ENCODE data around the gene HSPB2. TPM values are rescaled to one million over a fixed set of nuclear protein-coding genes. Genes with fewer than 3 reads are reported as not detected.

HSPB2 gene
- polyA plus RNA-seq, 1 experiment: 0.41 TPM

DNA sequence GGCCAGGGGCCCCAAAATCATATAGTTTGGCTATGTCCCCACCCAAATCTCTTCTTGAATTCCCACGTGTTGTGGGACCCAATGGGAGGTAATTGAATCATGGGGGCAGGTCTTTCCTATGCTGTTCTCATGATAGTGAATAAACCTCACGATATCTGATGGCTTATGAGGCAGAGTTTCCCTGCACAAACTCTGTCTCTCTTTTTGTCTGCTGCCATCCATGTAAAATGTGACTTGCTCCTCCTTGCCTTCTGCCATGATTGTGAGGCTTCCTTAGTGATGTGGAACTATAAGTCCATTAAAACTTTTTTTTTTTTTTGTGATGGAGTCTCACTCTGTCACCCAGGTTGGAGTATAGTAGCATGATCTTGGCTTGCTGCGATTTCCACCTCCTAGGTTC is 39.0 kb downstream of the HSPB2 start:
- H3K27me3 ChIP-seq (ENCODE audit: control insufficient read depth, insufficient read depth, low read length): no peaks in the 10 kb centered on the region
- ChIA-PET CTCF (interaction anchor here (1.5 kb wide), 1 partner anchor 13 kb away, joined by 4 read pairs; no protein-coding TSS in a partner anchor), POLR2A (no interaction called here)
- TF ChIP-seq CTCF (IDR thresholded peaks at IDR 0.05; ENCODE audit: low read depth, low read length): no peak
- H3K9me3 ChIP-seq (ENCODE audit: control insufficient read depth, insufficient read depth, low read length): no peaks in the 10 kb centered on the region
- H3K4me3 ChIP-seq (ENCODE audit: low read depth, low read length): no peak overlapping the region
- DNase-seq (ENCODE audit: low read depth, low spot score): no peak
- H3K27ac ChIP-seq (ENCODE audit: low read depth, low read length): no peak overlapping the region

DNA sequence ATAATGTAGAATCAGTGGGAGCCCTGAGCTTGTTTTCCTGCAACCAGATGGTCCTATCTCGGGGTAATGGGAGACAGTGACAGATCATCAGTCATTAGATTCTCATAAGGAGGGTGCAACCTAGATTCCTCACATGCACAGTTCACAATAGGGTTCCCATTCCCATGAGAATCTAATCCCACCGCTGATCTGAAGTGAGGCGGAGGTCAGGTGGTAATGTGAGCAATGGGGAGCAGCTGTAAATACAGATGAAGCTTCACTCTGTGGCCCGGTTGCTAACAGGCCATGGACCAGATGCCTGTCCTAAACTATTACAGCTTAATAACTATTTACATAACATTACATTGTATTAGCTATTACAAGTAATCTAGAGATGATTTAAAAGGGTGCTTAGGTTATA is 41.6 kb downstream of the HSPB2 start:
- POLR2A ChIA-PET: no interaction called here

DNA sequence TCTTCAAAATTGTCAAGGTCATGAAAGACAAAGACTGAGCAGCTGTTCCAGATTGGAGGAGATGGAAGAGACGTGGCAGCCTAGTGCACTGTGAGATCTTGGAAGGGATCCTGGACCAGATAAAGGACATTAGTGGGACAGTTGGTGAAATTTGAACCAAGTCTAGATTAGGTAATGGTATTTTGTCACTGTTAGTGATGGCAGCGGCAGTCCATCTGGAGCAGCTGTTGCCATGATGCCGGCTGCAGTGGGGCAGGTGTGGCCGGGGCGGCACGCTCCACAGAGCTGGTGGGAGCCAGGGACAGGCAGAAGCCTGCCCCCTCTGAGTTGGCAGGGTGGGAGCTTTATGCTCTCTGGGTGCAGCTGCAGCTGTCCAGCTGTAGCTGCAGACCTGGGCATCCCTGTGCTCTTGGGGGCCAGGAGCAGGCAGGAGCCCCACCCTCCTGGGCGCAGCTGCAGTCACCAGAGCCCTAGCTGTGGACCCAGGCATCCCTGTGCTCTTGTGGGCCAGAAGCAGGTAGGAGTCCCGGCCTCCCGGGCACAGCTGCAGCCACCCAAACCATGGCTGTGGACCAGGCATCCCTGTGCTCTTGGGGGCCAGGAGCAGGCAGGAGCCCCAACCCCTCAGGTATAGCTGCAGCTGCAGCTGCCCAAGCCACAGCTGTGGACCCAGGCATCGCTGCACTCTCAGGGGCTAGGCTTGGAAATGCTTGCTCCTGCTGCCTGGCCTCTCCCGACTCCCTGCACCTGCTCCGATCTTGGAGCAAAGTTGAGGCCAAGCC is 45.3 kb downstream of the HSPB2 start:
- Histone ChIP-seq H3K27me3 (ENCODE audit: control insufficient read depth, insufficient read depth, low read length) (no peaks in the 10 kb centered on the region), H3K9me3 (ENCODE audit: control insufficient read depth, insufficient read depth, low read length) (peaks cover 3% of the 10 kb centered on the region; the same call in 1 of the 2 replicates), H3K4me3 (ENCODE audit: low read depth, low read length) (no peak overlapping the region), H3K27ac (ENCODE audit: low read depth, low read length) (no peak overlapping the region)
- no peak for TF ChIP-seq CTCF (IDR thresholded peaks at IDR 0.05; ENCODE audit: low read depth, low read length)
- no peak for DNase-seq (ENCODE audit: low read depth, low spot score)
- CTCF ChIA-PET: interaction anchor here (1.3 kb wide), 1 partner anchor 39 kb away, joined by 4 read pairs; no protein-coding TSS in a partner anchor
- POLR2A ChIA-PET: interaction anchor here (0.6 kb wide), 1 partner anchor 58 kb away, joined by 3 read pairs; no protein-coding TSS in a partner anchor

More for the DNA sequence above, 41.6 kb downstream of the HSPB2 start:
- no peaks in the 10 kb centered on the region for H3K27me3 ChIP-seq (ENCODE audit: control insufficient read depth, insufficient read depth, low read length)
- peaks cover 3% of the 10 kb centered on the region; the same call in 1 of the 2 replicates for H3K9me3 ChIP-seq (ENCODE audit: control insufficient read depth, insufficient read depth, low read length)
- H3K4me3 ChIP-seq (ENCODE audit: low read depth, low read length): no peak overlapping the region
- H3K27ac ChIP-seq (ENCODE audit: low read depth, low read length): no peak overlapping the region
- CTCF ChIA-PET: interaction anchor here (1.7 kb wide), 1 partner anchor 10 kb away, joined by 4 read pairs; no protein-coding TSS in a partner anchor
- no peak for TF ChIP-seq CTCF (IDR thresholded peaks at IDR 0.05; ENCODE audit: low read depth, low read length)
- no peak for DNase-seq (ENCODE audit: low read depth, low spot score)

- no peaks in the 10 kb centered on the region for H3K27me3 ChIP-seq (ENCODE audit: control insufficient read depth, insufficient read depth, low read length)
- POLR2A ChIA-PET: no interaction called here
- H3K4me3 ChIP-seq (ENCODE audit: low read depth, low read length): no peak overlapping the region
- H3K9me3 ChIP-seq (ENCODE audit: control insufficient read depth, insufficient read depth, low read length): peaks cover 3% of the 10 kb centered on the region; the same call in 1 of the 2 replicates
- DNase-seq (ENCODE audit: low read depth, low spot score): no peak
- H3K27ac ChIP-seq (ENCODE audit: low read depth, low read length): no peak overlapping the region
- TF ChIP-seq CTCF (IDR thresholded peaks at IDR 0.05; ENCODE audit: low read depth, low read length): no peak
- CTCF ChIA-PET: interaction anchor here (0.6 kb wide), 1 partner anchor 97 kb away, joined by 3 read pairs; no protein-coding TSS in a partner anchor
Observed at GRCh38 chr11:111960916-111961315, 48.4 kb downstream of the HSPB2 start.
